ENCODE results near the gene TMEM158.

DNA sequence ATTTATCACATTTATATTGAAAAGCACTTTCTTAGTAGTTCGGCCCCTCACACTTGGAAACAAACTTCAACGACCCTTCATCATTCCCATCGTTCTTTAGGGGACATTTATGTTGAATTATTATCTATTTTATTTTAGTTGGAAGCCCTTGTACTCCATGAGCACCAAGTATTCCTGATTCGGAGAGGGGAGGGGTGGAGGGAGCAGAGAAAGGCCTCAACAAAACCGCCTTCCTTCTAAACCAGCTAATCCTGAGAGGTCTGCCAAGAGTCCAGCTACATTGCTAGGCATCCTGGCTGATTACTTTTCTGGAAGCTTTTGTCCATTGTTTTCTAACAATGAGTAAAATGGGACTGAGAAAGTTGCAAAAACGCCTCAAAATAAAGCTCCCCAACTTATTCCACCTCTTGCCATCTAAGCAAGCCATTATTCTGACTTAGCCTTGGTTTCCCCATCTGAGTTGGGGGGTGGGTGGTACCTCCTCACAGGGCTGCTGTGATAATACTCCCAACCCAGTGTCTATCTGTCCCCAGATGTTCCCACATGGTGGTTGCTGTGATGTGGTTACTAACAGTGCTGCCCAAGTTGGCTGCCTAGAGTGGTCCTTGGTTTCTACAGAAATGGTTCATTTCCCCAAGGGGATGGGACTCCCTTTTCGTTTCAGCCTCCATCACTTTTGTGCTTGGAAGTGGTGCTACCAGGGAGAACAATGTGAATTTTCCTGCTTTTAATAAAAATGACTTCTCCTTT lies 1.2 kb upstream of the TMEM158 start:
- TF ChIP-seq, protein P1, sequence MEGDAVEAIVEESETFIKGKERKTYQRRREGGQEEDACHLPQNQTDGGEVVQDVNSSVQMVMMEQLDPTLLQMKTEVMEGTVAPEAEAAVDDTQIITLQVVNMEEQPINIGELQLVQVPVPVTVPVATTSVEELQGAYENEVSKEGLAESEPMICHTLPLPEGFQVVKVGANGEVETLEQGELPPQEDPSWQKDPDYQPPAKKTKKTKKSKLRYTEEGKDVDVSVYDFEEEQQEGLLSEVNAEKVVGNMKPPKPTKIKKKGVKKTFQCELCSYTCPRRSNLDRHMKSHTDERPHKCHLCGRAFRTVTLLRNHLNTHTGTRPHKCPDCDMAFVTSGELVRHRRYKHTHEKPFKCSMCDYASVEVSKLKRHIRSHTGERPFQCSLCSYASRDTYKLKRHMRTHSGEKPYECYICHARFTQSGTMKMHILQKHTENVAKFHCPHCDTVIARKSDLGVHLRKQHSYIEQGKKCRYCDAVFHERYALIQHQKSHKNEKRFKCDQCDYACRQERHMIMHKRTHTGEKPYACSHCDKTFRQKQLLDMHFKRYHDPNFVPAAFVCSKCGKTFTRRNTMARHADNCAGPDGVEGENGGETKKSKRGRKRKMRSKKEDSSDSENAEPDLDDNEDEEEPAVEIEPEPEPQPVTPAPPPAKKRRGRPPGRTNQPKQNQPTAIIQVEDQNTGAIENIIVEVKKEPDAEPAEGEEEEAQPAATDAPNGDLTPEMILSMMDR (IDR thresholded peaks at IDR 0.05; ENCODE audit: insufficient read depth, low read depth, low read length) = no peak
- no peak for TF ChIP-seq EZH2 (IDR thresholded peaks at IDR 0.05; ENCODE audit: insufficient read depth, low read length)
